NB4 (cell line): Measurements from ENCODE around the gene CREB3L1.

Experiments used
- CTCF ChIP-seq: IDR thresholded peaks from one replicate; pipeline ENCODE4 v1.5.1; 2012; ENCODE audit warnings: low read depth, low read length
- MYC ChIP-seq: IDR thresholded peaks from 2 replicates; pipeline ENCODE4 v1.6.1; 2011; ENCODE audit warnings: low read depth, low read length
- POLR2A ChIP-seq: IDR thresholded peaks from 2 replicates; pipeline ENCODE4 v1.6.1; 2011; ENCODE audit warnings: mild to moderate bottlenecking; ENCODE audit not compliant: insufficient read length; ENCODE audit errors: extremely low read depth
- TF ChIP-seq, protein P1 (sequence below): IDR thresholded peaks from 2 replicates; pipeline ENCODE4 v1.6.1; 2011; ENCODE audit warnings: low read depth, low read length

DNA sequence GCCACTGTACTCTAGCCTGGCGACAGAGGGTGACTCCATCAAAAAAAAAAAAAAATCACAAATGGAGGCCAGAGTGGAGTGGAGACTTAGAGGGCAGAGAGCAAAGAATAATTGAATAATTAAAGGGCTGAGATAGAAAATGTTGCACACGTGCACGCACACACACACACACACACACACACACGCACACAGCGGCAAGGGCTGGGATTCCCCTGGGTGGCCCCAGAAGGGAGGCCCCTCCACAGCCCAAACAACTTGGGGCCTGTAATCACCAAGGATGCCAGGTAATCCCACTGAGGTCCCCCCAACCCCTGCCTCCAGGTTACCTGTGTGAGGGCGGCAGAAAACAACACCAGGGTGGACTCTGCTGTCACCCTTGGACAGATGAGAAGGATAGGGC is 57.8 kb downstream of the CREB3L1 start:
- TF ChIP-seq CTCF (no peak), POLR2A (no peak), MYC (no peak)
- TF ChIP-seq, protein P1, sequence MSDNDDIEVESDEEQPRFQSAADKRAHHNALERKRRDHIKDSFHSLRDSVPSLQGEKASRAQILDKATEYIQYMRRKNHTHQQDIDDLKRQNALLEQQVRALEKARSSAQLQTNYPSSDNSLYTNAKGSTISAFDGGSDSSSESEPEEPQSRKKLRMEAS, result no peak
